GM12892 (cell line): Measurements from ENCODE around the gene TMOD4.

ENCODE experiments used
- POLR2AphosphoS5 ChIP-seq: IDR thresholded peaks from 2 replicates; pipeline ENCODE4 v1.6.1; 2011; ENCODE audit warnings: low read depth, low read length, control low read depth
- TAF1 ChIP-seq: IDR thresholded peaks from 2 replicates; pipeline ENCODE4 v1.6.1; 2011; ENCODE audit warnings: low read depth, mild to moderate bottlenecking, control low read depth, low read length, borderline replicate concordance

- TF ChIP-seq POLR2AphosphoS5: no peak
- no peak for TF ChIP-seq TAF1
Measured at GRCh38 chr1:151193304-151193703, 17.5 kb upstream of the TMOD4 start.
